ENCODE results near the gene MRFAP1. TPM values are rescaled to one million over a fixed set of nuclear protein-coding genes. Genes with fewer than 3 reads are reported as not detected.

The MRFAP1 gene
- total and polyA plus RNA-seq, 7 donors = 216 to 539 (median 300) TPM

DNA sequence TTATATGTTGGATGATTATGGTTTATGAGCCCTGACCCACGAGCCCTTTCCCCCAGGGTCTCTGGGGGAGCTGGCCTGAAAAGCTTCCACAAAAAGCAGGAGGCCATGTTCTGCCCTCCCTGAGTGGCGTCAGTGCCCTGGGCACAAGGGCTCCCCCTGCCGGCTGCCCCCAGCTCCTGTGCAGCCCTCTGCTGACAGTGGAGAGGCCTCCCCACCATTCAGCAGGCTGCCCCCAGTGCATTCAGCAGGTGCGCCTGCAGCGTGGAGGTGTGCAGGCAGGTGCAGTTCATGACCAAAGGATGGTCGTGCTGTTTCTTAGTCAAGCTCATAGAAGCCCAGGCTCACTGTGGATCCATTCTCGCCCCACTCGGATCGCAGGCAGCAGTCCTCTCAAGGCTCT lies 40.7 kb downstream of the MRFAP1 start:
- H3K27ac ChIP-seq = no peak overlapping the region
- peaks cover 15% of the 10 kb centered on the region for H3K4me1 ChIP-seq
- no peaks in the 10 kb centered on the region for H3K9me3 ChIP-seq
- intact Hi-C loops (cut with DNase I) = no loop called here
- no peak for DNase-seq
- 80 to 86% (median 86%) methylated on average over 9 of the region's 9 CpGs for WGBS, 3 donors
- TF ChIP-seq, protein P1, sequence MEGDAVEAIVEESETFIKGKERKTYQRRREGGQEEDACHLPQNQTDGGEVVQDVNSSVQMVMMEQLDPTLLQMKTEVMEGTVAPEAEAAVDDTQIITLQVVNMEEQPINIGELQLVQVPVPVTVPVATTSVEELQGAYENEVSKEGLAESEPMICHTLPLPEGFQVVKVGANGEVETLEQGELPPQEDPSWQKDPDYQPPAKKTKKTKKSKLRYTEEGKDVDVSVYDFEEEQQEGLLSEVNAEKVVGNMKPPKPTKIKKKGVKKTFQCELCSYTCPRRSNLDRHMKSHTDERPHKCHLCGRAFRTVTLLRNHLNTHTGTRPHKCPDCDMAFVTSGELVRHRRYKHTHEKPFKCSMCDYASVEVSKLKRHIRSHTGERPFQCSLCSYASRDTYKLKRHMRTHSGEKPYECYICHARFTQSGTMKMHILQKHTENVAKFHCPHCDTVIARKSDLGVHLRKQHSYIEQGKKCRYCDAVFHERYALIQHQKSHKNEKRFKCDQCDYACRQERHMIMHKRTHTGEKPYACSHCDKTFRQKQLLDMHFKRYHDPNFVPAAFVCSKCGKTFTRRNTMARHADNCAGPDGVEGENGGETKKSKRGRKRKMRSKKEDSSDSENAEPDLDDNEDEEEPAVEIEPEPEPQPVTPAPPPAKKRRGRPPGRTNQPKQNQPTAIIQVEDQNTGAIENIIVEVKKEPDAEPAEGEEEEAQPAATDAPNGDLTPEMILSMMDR (IDR thresholded peaks at IDR 0.05) = peak; percentile 20
- ATAC-seq = peak; percentile 30 to 63 (median 42)
- H3K27me3 ChIP-seq (ENCODE audit: insufficient read depth in 3 of 3, low read length in 2 of 3) = no peaks in the 10 kb centered on the region
- peaks cover 0 to 2% of the 10 kb centered on the region in 2 donors for H3K36me3 ChIP-seq (ENCODE audit: insufficient read depth in 1 of 2, low read depth in 1 of 2)
- H3K4me3 ChIP-seq = no peak overlapping the region

DNA sequence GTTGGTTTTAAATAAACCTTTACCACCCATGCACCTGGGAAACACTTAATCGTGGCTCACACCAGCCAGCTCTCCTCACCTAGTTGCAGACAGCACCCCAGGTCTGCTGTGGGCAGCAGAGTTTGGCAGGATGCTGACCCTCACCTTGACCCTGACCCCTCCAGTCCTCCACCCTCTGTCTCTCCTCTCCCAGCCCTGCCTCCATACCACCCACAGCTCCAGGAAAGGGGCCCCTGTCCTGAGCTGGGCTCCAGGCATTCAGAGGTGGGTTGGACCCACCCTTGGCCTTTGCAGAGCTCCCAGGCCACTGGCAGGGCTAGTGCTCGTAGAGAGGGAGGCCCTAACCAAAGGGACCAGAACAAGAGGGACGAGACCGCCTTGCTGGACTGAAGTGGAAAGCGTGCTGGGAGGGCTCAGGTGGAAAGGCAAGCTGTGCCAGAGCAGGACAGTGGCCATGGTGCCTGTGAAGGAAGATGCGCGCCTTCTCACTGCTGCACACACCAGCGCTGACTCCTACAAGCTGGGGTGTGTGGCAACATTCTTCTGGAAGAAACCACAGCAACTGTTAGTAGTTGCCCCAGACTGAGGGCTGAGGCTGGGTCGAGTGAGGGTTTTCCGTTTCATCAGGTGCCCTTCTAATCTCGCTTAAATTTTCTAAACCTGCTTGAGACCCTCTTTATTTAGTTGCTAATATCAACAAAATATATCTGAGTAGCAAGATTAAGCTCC lies 42.5 kb downstream of the MRFAP1 start:
- WGBS, 3 donors = 77 to 86% (median 83%) methylated on average over 11 of the region's 11 CpGs
- Histone ChIP-seq H3K4me3 (no peak overlapping the region), H3K27me3 (ENCODE audit: insufficient read depth in 3 of 3, low read length in 2 of 3) (no peaks in the 10 kb centered on the region), H3K27ac (no peak overlapping the region), H3K36me3 (ENCODE audit: insufficient read depth in 1 of 2, low read depth in 1 of 2) (no peaks in the 10 kb centered on the region), H3K4me1 (no peaks in the 10 kb centered on the region), H3K9me3 (no peaks in the 10 kb centered on the region)
- DNase-seq (no peak), ATAC-seq (no peak)
- TF ChIP-seq, protein P1 (IDR thresholded peaks at IDR 0.05) = no peak
- intact Hi-C loops (cut with DNase I) = no loop called here

DNA sequence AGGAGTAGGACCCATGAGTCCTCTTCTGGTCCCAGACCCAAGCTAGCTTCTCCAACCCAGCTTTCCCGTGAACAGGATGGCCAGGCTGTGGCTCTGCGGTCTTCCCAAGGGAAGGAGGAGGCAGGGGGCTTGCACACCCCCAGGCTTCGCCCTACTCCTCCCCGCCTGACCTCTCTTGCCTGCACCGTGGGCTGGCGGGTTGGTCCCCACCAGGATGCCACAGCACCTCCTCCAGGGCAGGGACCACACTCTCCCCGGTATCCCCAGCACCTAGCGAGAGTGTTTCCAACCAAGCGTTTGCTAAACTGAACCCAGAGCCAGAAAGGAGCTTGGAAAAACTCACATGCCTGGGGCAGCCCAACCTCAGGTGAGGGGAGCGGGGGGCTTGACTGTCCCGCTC lies 44.2 kb downstream of the MRFAP1 start:
- ATAC-seq = no peak
- DNase-seq = no peak
- Histone ChIP-seq H3K4me3 (no peak overlapping the region), H3K27me3 (ENCODE audit: insufficient read depth in 3 of 3, low read length in 2 of 3) (no peaks in the 10 kb centered on the region), H3K9me3 (no peaks in the 10 kb centered on the region), H3K4me1 (no peaks in the 10 kb centered on the region), H3K36me3 (ENCODE audit: insufficient read depth in 1 of 2, low read depth in 1 of 2) (no peaks in the 10 kb centered on the region), H3K27ac (no peak overlapping the region)
- TF ChIP-seq, protein P1 (IDR thresholded peaks at IDR 0.05) = no peak
- intact Hi-C loops (cut with DNase I) = no loop called here
- 80 to 90% (median 84%) methylated on average over 11 of the region's 11 CpGs for WGBS, 3 donors

DNA sequence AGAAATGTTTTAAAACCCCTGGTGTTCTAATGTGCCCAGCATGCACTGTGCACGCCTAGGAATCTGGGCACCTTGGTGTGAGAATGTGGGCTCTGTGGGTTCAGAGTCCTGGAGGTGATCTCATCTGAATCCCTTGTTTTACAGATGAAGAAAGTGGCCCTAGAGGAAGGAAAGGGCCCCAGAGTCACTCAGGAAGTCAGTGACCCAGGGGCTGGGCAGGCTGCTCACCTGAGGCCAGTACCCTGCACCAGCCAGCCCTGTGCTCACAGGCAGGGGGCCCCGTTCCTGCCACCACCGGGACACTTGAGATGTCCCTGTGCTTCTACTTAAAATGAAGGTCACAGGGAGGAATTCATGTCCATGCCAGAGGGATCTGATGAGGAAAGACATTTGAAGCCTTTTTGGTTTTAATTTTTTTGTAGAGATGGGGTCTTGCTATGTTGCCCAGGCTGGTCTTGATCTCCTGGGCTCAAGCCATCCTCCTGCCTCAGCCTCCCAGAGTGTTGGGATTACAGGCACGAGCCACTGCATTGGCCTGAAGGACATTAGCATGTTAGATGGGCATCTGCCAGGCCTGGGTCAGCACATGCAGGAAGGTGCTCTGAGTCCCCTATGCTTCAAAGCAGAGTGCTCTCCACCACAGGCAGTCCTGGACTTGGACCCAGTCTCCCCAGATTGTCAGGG lies 45.8 kb downstream of the MRFAP1 start:
- intact Hi-C loops (cut with DNase I) = no loop called here
- Histone ChIP-seq H3K27ac (no peak overlapping the region), H3K27me3 (ENCODE audit: insufficient read depth in 3 of 3, low read length in 2 of 3) (no peaks in the 10 kb centered on the region), H3K9me3 (no peaks in the 10 kb centered on the region), H3K36me3 (ENCODE audit: insufficient read depth in 1 of 2, low read depth in 1 of 2) (no peaks in the 10 kb centered on the region), H3K4me1 (no peaks in the 10 kb centered on the region), H3K4me3 (no peak overlapping the region)
- TF ChIP-seq, protein P1 (IDR thresholded peaks at IDR 0.05) = no peak
- ATAC-seq (no peak), DNase-seq (no peak)
- 69 to 77% (median 72%) methylated on average over 4 of the region's 4 CpGs for WGBS, 3 donors

All from psoas muscle (tissue), 8 donors.